HEK293 (cell line): Measurements from ENCODE around the gene NDN.

Source experiments
- CTCF ChIA-PET: fragments of 350-600 bp; formaldehyde crosslinking; extraction: SDS; loops from one replicate; lab custom pipeline; 2021; ENCODE audit warnings: antibody characterized with exemption; lab: Yijun Ruan, JAX
- POLR2A ChIA-PET: fragments of 300-600 bp; formaldehyde crosslinking; extraction: SDS; loops from one replicate; lab custom pipeline; 2020; ENCODE audit warnings: antibody characterized with exemption, inconsistent platforms; lab: Yijun Ruan, JAX
- H3K27ac ChIP-seq: fragments of 200-500 bp; sonication (Bioruptor generic); 2 replicates; pipeline ENCODE4 v1.5.1; 2014; ENCODE audit warnings: low read depth, low read length, control low read depth, inconsistent platforms; ENCODE audit errors: extremely low read depth
- H3K36me3 ChIP-seq, 2 experiments: fragments of 200-500 bp in 1 of 2; sonication (Bioruptor generic) in 1 of 2; 1 replicate in 1 of 2; 2 replicates in 1 of 2; pipeline ENCODE4 v1.5.1; 2014 to 2017; ENCODE audit warnings: inconsistent platforms in 2 of 2, low read length in 2 of 2; ENCODE audit not compliant: control insufficient read depth in 2 of 2, insufficient read depth in 1 of 2
- H3K4me1 ChIP-seq: fragments of 200-500 bp; sonication (Bioruptor generic); 2 replicates; pipeline ENCODE4 v1.5.1; 2014; ENCODE audit warnings: mild to moderate bottlenecking, low read length, inconsistent platforms; ENCODE audit not compliant: control insufficient read depth, insufficient read depth
- H3K4me3 ChIP-seq: 2 replicates; pipeline ENCODE4 v1.5.1; 2011; ENCODE audit warnings: low read depth, mild to moderate bottlenecking, control low read depth, low read length, moderate library complexity
- H3K9me3 ChIP-seq: fragments of 200-500 bp; sonication (Bioruptor generic); 2 replicates; pipeline ENCODE4 v1.5.1; 2014; ENCODE audit warnings: low read depth, low read length, inconsistent platforms; ENCODE audit not compliant: control insufficient read depth, insufficient read depth
- CTCF ChIP-seq: fragments of 450-650 bp; formaldehyde crosslinking; IDR thresholded peaks from 2 replicates; pipeline ENCODE4 v1.5.1; 2016; ENCODE audit warnings: missing biosample characterization, missing genetic modification characterization
- FEZF1 ChIP-seq: fragments of 450-650 bp; formaldehyde crosslinking; IDR thresholded peaks from 2 replicates; pipeline ENCODE4 v1.5.1; 2016; ENCODE audit warnings: missing biosample characterization, missing genetic modification characterization
- KLF1 ChIP-seq: fragments of 450-650 bp; formaldehyde crosslinking; IDR thresholded peaks from 2 replicates; pipeline ENCODE4 v1.5.1; 2016; ENCODE audit warnings: missing biosample characterization, missing genetic modification characterization
- OVOL3 ChIP-seq: fragments of 450-650 bp; formaldehyde crosslinking; IDR thresholded peaks from 2 replicates; pipeline ENCODE4 v1.5.1; 2016; ENCODE audit warnings: missing biosample characterization, missing genetic modification characterization
- SCRT1 ChIP-seq: fragments of 450-650 bp; formaldehyde crosslinking; IDR thresholded peaks from 2 replicates; pipeline ENCODE4 v1.5.1; 2016; ENCODE audit warnings: missing biosample characterization, missing genetic modification characterization, borderline replicate concordance
- ZBTB10 ChIP-seq: fragments of 450-650 bp; formaldehyde crosslinking; IDR thresholded peaks from 2 replicates; pipeline ENCODE4 v1.5.1; 2016; ENCODE audit warnings: missing biosample characterization, missing genetic modification characterization
- ZBTB20 ChIP-seq: fragments of 450-650 bp; formaldehyde crosslinking; IDR thresholded peaks from 2 replicates; pipeline ENCODE4 v1.5.1; 2016; ENCODE audit warnings: missing biosample characterization, missing genetic modification characterization
- ZFP69B ChIP-seq: fragments of 450-650 bp; formaldehyde crosslinking; IDR thresholded peaks from 2 replicates; pipeline ENCODE4 v1.5.1; 2016; ENCODE audit warnings: missing biosample characterization, missing genetic modification characterization
- ZNF302 ChIP-seq: fragments of 450-650 bp; formaldehyde crosslinking; IDR thresholded peaks from 2 replicates; pipeline ENCODE4 v1.5.1; 2016; ENCODE audit warnings: missing biosample characterization, missing genetic modification characterization, low read depth
- ZNF513 ChIP-seq: fragments of 450-650 bp; IDR thresholded peaks from 2 replicates; pipeline ENCODE4 v1.5.1; 2018; ENCODE audit warnings: missing biosample characterization, missing genetic modification characterization
- ZNF521 ChIP-seq: fragments of 450-650 bp; formaldehyde crosslinking; IDR thresholded peaks from 2 replicates; pipeline ENCODE4 v1.5.1; 2017; ENCODE audit warnings: missing biosample characterization, mild to moderate bottlenecking, missing genetic modification characterization
- ZNF529 ChIP-seq: fragments of 450-650 bp; formaldehyde crosslinking; IDR thresholded peaks from 2 replicates; pipeline ENCODE4 v1.5.1; 2017; ENCODE audit warnings: missing genetic modification characterization, missing biosample characterization; ENCODE audit not compliant: insufficient replicate concordance
- ZNF580 ChIP-seq: fragments of 450-650 bp; formaldehyde crosslinking; IDR thresholded peaks from 2 replicates; pipeline ENCODE4 v1.5.1; 2016; ENCODE audit warnings: missing biosample characterization, missing genetic modification characterization
- ZNF610 ChIP-seq: fragments of 450-650 bp; formaldehyde crosslinking; IDR thresholded peaks from 2 replicates; pipeline ENCODE4 v1.5.1; 2016; ENCODE audit warnings: missing biosample characterization, missing genetic modification characterization, borderline replicate concordance
- ZNF654 ChIP-seq: fragments of 450-650 bp; formaldehyde crosslinking; IDR thresholded peaks from 2 replicates; pipeline ENCODE4 v1.5.1; 2016; ENCODE audit warnings: low read depth, missing biosample characterization, missing genetic modification characterization
- ZSCAN18 ChIP-seq: fragments of 450-650 bp; formaldehyde crosslinking; IDR thresholded peaks from 2 replicates; pipeline ENCODE4 v1.5.1; 2016; ENCODE audit warnings: missing biosample characterization, missing genetic modification characterization
- TF ChIP-seq, protein P1 (sequence below): fragments of 450-650 bp; formaldehyde crosslinking; IDR thresholded peaks from 2 replicates; pipeline ENCODE4 v1.5.1; 2016; ENCODE audit warnings: missing biosample characterization, missing genetic modification characterization

Gene NDN

DNA sequence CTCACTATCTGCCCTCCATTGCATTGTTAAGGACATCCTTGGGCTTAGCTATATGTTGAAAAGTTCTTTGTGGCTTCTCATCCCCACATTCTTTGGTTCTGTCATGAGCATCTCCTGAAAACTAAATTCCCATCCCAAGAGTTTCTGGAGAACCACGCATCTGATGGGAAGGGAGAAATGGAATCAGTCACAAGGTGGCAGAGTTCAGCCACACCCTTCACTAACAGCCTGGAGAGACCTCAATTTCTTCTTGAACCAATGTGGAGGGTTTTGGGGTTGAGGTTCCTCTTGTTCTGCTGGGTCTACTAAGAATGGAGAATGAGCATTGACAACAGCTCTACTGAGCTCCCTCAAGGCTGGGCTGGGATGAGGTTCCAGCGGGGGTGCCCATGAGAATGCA lies 23.9 kb downstream of the NDN start (continued):
- TF ChIP-seq ZSCAN18 (tag by site-specific recombination) (no peak), SCRT1 (no peak), ZFP69B (tag by site-specific recombination) (no peak), ZNF302 (no peak), ZNF521 (tag by site-specific recombination) (no peak), ZNF580 (tag by site-specific recombination) (no peak), ZNF529 (tag by site-specific recombination) (no peak), CTCF (tag by site-specific recombination) (no peak)
- TF ChIP-seq, protein P1, sequence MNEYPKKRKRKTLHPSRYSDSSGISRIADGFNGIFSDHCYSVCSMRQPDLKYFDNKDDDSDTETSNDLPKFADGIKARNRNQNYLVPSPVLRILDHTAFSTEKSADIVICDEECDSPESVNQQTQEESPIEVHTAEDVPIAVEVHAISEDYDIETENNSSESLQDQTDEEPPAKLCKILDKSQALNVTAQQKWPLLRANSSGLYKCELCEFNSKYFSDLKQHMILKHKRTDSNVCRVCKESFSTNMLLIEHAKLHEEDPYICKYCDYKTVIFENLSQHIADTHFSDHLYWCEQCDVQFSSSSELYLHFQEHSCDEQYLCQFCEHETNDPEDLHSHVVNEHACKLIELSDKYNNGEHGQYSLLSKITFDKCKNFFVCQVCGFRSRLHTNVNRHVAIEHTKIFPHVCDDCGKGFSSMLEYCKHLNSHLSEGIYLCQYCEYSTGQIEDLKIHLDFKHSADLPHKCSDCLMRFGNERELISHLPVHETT (tag by site-specific recombination) = no peak
- TF ChIP-seq, all 188 proteins: peak for 0

GRCh38 chr15:23648920-23649515 lies 38.1 kb downstream of the NDN start:
- ChIA-PET CTCF (interaction anchor here (0.6 to 1.2 kb wide), 6 partner anchors 18 to 809 kb away, joined by 3 to 11 read pairs (median 4); no protein-coding TSS in a partner anchor), POLR2A (no interaction called here)
- Histone ChIP-seq H3K4me1 (no peaks in the 10 kb centered on the region), H3K36me3 (no peaks in the 10 kb centered on the region), H3K9me3 (no peaks in the 10 kb centered on the region), H3K27ac (no peak overlapping the region), H3K4me3 (no peak overlapping the region)
- no peak for TF ChIP-seq FEZF1 (tag by site-specific recombination)
- TF ChIP-seq ZNF654 (tag by site-specific recombination) = peak; percentile 25
- TF ChIP-seq ZNF513 (tag by site-specific recombination) = 0 out of 2 replicates have a peak, but pooled peaks have one; percentile 26
- no peak for TF ChIP-seq OVOL3 (tag by site-specific recombination)
- no peak for TF ChIP-seq ZBTB20 (tag by site-specific recombination)
- TF ChIP-seq ZNF610 = no peak
- TF ChIP-seq ZBTB10 (tag by site-specific recombination) = no peak
- no peak for TF ChIP-seq KLF1 (tag by site-specific recombination)
